T1000 (cell line): Measurements from ENCODE around the gene ADGRB2.
"Not testable (repeated sequence)": the region's sequence is repeated elsewhere in the genome, so short reads cannot be mapped to it uniquely, and the experiment has no call there.

Experiments
- DNase-seq: peaks from one replicate; lab custom pipeline; 2025; ENCODE audit warnings: mixed read lengths; lab: John Stamatoyannopoulos, UW

The ADGRB2 gene

GRCh38 chr1:31725134-31725533 lies 39.0 kb downstream of the ADGRB2 start:
- DNase-seq = no peak

GRCh38 chr1:31723828-31724359 lies 40.2 kb downstream of the ADGRB2 start:
- DNase-seq = peak; percentile 81

- DNase-seq = no peak
These were observed 45.7 kb downstream of the ADGRB2 start for GRCh38 chr1:31718327-31718897.

- no peak for DNase-seq
These were observed 46.8 kb downstream of the ADGRB2 start for GRCh38 chr1:31717341-31717740.

GRCh38 chr1:31715873-31716220 lies 48.3 kb downstream of the ADGRB2 start:
- DNase-seq = no peak

GRCh38 chr1:31715087-31715872 lies 48.9 kb downstream of the ADGRB2 start:
- DNase-seq = peak; percentile 31

- DNase-seq = no peak
These were observed 49.6 kb downstream of the ADGRB2 start for GRCh38 chr1:31714442-31715086.

- DNase-seq = peak; percentile 45
These were observed 51.5 kb downstream of the ADGRB2 start for GRCh38 chr1:31712630-31713029.

GRCh38 chr1:31712068-31712467 lies 52.1 kb downstream of the ADGRB2 start:
- no peak for DNase-seq

GRCh38 chr1:31708324-31708723 lies 55.8 kb downstream of the ADGRB2 start:
- peak; percentile 44 for DNase-seq

GRCh38 chr1:31707711-31708110 lies 56.4 kb downstream of the ADGRB2 start:
- DNase-seq = no peak

GRCh38 chr1:31707059-31707600 lies 57.0 kb downstream of the ADGRB2 start:
- not testable (repeated sequence) for DNase-seq

GRCh38 chr1:31706384-31707058 lies 57.6 kb downstream of the ADGRB2 start:
- peak; percentile 33 for DNase-seq

GRCh38 chr1:31705080-31705866 lies 58.9 kb downstream of the ADGRB2 start:
- no peak for DNase-seq

GRCh38 chr1:31704271-31705079 lies 59.7 kb downstream of the ADGRB2 start:
- no peak for DNase-seq

GRCh38 chr1:31703431-31704270 lies 60.5 kb downstream of the ADGRB2 start, which contains the start of gene COL16A1:
TSS of gene COL16A1 (minus strand) at chr1:31704017. CDS start at chr1:31702193, 1,824 bp downstream.
- no peak for DNase-seq

- no peak for DNase-seq
These were observed 61.2 kb downstream of the ADGRB2 start for GRCh38 chr1:31702836-31703404.

- peak; percentile 93 for DNase-seq
These were observed 62.9 kb downstream of the ADGRB2 start for GRCh38 chr1:31701091-31701736.
